NCI-H146 (cell line): ENCODE data around the gene CPD.
A peak's percentile ranks its signal among the peaks of the same experiment; 100 is the strongest.
"Not testable (repeated sequence)": the region's sequence is repeated elsewhere in the genome, so short reads cannot be mapped to it uniquely, and the experiment has no call there.

Experiments used
- DNase-seq: peaks from one replicate; lab custom pipeline; 2025; lab: John Stamatoyannopoulos, UW

CPD gene

GRCh38 chr17:30378825-30379302 lies at the start of gene CPD:
CPD (plus strand) TSS chr17:30378927; CDS start chr17:30378981, 54 bp downstream.
- peak; percentile 95 for DNase-seq

- no peak for DNase-seq
These were observed 46.6 kb upstream of the CPD start for GRCh38 chr17:30332057-30332542.

DNA sequence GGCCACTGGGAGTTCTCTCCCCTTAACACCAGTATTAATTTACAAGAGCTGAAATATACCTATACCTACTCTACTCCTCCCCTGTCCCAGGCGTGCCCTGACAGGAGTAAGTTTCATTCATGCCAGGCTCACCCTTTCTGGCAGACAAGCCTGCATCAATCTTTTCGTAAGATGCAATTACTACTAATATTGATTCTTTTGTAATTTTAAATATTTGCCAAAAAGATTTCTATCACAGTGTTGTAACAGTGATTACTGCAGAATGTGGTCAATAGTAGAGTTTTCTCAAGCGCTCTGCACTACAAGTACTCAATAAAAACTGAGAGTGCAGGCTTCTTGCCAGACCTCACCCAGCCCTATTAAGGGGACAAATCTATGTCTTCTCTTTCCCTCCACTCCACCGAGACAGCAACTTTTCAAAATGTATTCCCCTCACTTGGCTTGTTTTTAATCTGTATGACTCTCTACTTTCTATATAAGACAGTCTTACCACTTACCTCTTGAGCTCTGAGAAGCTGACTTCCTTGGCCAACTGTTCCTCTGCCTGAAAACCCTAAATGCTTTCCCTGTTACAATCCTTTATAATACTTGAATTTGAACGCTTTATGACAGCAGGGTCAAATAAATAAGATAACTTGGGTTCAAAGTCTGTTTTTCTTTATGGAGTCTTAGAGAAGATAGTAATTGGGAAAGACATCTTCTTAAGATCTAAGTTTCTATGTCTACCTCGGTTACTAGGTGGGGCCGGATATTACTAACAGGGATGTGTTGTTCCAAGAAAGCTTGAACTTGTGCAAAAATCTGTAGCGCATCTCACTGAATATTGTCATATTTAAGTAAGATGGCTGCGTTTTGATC lies 45.0 kb upstream of the CPD start, which contains the start of gene TMIGD1:
TMIGD1 (minus strand) TSS at position 555 of the 858 bp plus-strand sequence. CDS start 1,924 bp downstream, outside the sequence.
- no peak for DNase-seq

DNA sequence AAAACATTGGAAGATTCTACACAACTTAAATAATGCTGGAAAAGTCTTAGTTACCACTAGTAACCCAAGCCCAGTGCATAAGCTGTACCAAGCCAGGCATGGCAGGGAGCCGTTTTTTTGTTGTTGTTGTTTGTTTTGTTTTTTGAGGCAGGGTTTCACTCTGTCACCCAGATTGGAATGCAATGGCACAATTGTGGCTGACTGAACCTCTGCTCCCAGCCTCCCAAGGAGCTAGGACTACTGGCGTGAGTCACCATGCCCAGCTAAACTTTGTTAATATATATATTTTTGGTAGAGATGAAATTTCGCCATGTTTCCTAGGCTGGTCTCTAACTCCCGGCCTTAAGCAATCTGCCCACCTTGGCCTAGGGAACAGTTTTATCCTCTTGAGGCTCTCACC lies 44.3 kb upstream of the CPD start:
- no peak for DNase-seq

DNA sequence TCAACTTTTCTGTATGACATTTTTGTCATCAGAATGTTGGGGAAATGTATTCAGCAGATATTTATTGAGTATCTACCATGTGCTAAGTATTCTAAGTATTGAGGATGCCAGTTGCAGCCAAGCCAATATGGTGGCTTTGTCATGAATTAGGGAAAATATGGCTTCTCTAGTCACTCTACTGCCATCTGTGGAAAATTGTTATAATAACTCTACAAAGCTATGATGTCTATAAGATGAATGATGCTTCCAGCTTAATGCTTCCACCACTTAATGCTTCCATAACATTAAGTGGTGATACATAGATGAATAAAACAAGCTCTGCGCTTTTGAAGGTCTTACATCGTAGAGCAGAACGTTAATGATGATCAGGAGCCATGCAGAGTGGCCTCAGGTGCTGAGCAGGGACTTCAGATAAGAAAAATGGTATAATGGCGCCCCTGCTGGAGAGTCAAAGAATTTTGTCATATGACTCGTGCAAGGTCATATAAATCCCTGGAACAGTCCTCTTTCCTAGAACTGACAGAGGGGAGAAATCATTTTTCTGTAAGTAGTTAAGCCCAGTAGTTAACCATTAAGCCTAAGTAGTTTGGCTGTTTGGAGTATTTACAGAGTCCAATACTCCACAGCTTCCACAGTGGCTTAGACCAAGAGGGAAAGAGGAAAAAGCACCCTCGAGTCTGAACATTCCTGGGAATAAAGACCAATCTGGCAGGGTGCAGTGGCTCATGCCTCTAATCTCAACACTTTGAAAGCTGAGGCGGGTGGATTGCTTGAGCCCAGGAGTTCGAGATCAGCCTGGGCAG lies 42.2 kb upstream of the CPD start:
- DNase-seq = peak; percentile 82

GRCh38 chr17:30337393-30337999 lies 41.2 kb upstream of the CPD start:
- DNase-seq = no peak

- no peak for DNase-seq
These were observed 39.6 kb upstream of the CPD start for GRCh38 chr17:30339086-30339485.

- DNase-seq = no peak
These were observed 37.8 kb upstream of the CPD start for GRCh38 chr17:30340801-30341356.

DNA sequence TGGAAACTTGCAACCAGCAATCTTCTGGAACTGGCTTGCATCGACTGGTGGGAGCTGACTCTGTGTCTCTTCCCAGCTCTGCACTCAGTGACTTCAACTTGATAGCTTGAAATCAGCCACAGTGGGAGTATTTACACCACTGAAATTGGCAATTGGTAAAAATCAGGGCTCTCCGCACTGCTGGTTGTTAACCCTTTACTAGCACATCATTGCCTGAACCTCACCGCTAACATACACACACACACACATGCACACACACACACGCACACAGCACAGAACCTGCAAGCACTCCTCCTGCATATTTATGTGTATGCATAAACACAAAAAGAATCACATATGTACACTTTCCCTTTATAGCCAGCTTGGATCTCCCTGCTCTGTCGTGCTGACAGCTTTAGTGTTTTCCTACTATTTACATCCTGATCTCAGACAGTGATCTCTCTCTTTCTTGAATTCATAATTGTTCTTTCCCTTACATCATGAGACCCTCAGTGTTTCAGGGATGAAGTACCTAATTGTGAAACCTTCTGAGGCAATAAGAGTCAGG lies 37.0 kb upstream of the CPD start:
- DNase-seq = no peak

DNA sequence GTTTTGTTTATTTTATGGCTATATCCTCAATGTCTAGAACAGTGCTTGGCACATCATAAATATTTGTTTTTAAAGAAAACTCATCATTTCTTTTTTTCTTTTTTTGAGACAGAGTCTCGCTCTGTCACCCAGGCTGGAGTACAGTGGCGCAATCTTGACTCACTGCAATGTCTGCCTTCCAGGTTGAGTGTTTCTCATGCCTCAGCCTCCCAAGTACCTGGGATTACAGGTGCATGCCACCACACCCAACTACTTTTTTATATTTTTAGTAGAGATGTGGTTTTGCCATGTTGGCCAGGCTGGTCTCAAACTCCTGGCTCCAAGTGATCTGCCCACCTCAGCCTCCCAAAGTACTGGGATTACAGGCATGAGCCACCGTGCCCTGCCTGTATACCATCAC lies 35.5 kb upstream of the CPD start:
- DNase-seq = not testable (repeated sequence)

DNA sequence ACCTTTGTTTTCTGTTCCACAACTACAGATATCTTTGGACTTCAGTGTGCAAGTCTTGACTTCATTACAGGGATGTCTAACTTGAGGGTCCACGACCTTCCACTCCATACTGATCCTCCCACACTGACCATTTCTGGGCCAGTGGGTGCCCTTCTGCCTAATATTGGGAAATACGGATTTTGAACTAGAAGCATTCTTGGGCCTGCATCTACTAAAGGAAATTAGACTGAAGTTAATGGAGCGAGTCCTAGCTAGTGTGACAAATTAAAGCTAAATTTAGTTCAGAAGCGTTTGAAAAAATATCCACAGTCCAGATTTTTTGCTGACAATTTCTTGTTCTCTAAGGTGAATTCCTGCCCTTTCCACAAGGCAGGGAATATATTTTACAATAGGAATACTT lies 34.9 kb upstream of the CPD start:
- DNase-seq = no peak

DNA sequence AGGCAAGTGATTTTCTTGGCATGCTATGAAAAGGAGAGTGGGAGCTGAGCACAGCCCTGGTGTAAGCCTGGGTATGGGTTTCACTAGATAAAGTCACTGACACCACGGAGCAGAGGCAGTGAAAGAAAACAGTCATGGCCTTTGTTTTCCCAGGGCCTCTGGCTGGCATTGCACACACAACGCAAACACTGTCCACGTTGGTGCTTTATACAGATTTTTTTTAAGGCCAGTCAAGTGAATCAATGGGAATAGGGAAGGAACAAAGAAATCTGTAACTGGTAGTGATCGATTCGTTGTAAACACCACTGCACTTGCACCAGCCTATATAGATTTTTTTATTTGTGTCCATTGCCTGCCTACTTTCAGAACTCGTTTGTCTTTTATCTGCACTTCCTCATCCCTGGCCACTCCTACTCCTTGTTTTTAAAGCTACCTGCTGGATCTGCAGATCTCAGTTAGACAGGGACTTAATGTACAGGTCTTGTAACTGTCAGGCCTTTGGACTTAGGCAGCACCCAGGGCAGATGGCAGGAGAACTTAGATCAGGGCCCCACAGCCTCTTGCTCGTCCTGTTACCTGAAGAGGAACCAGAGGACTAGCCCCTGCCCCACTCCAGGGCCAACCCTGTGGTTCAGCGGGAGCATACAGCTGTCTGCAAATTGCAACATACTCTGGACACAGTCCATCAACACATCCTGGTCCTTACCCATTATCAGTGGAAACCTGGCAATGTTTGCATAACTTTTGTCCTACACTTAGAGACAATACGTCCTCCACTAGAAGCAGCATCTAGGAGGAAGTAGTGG lies 34.2 kb upstream of the CPD start:
- DNase-seq = peak; percentile 91

GRCh38 chr17:30345089-30345433 lies 33.7 kb upstream of the CPD start:
- DNase-seq = no peak

GRCh38 chr17:30345527-30346075 lies 33.1 kb upstream of the CPD start:
- DNase-seq = peak; percentile 17

GRCh38 chr17:30346221-30346795 lies 32.4 kb upstream of the CPD start:
- DNase-seq = no peak

GRCh38 chr17:30347488-30347887 lies 31.2 kb upstream of the CPD start:
- peak; percentile 74 for DNase-seq

DNA sequence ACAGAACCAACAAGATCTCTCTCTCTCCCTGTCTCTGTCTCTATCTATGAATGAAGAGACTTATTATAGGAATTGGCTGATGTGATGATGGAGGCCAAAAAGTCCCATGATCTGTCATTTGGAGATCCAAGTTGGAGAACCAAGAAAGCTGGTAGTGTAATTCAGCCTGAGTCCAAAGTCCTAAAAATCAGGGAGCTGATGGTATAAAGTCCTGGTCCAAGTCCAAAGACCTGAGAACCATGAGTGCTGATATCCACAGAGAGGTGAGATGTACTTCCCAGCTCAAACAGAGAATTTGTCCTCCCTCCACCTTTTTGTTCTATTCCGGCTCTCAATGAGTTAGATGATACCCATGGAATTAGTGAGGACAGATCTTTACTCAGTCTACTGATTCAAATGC lies 29.5 kb upstream of the CPD start:
- DNase-seq = no peak

GRCh38 chr17:30351263-30351662 lies 27.5 kb upstream of the CPD start:
- DNase-seq = not testable (repeated sequence)

DNA sequence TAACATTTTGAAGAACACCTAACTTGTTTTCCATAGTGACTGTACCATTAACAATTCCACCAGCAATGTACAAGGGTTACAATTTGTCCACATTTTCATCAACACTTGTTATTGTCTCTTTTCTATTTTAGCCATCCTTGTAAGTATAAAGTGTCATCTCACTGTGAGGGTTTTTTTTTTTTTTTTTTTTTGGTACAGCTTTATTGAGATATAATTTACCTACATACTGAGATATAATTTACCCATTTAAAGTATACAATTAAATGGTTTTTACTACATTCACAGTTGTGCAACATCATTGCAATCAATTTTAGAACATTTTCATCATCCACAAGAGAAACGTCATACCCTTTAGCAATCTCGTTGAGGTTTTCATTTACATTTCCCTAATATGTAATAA lies 27.0 kb upstream of the CPD start:
- no peak for DNase-seq

DNA sequence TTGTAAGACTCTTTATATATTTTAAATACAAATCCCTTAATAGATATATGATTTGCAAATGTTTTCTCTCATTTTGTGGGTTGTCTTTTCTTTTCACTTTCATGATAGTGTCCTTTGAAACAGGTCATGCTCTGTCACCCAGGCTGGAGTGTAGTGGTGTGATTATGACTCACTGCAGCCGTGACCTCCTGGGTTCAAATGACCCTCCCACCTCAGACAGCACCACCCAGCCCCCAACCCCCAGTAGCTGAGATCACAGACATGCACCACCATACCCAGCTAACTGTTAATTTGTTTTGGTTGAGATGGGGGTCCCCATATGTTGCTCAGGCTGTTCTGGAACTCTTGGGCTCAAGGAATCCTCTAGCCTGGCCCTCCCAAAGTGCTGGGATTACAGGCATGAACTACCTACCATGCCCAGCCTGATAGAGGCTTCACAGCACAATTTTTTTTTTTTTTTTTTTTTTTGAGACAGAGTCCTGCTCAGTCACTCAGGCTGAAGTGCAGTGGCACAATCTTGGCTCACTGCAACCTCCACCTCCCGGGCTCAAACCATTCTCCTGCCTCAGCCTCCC lies 26.4 kb upstream of the CPD start:
- DNase-seq = no peak
